GM19043 (cell line): Measurements from ENCODE around the gene HLCS.
A peak's percentile ranks its signal among the peaks of the same experiment; 100 is the strongest.

Experiments
- ATAC-seq: cut with Tn5 transposase; IDR thresholded peaks from one replicate; pipeline ENCODE4 v1.9.1; 2021; ENCODE audit warnings: low read depth; ENCODE audit not compliant: unreplicated experiment

Gene HLCS

GRCh38 chr21:36987845-36988244 is 21.4 kb upstream of the HLCS start:
- no peak for ATAC-seq

GRCh38 chr21:36985751-36986594 is 19.5 kb upstream of the HLCS start:
- no peak for ATAC-seq

- ATAC-seq: no peak
These were observed 15.7 kb upstream of the HLCS start for GRCh38 chr21:36981977-36982700.

- no peak for ATAC-seq
These were observed 14.6 kb upstream of the HLCS start for GRCh38 chr21:36981049-36981391.

GRCh38 chr21:36980280-36981048 is 14.0 kb upstream of the HLCS start:
- ATAC-seq: no peak

GRCh38 chr21:36976882-36977651 is 10.6 kb upstream of the HLCS start:
- ATAC-seq: peak; percentile 52

- ATAC-seq: no peak
These were observed 9.9 kb upstream of the HLCS start for GRCh38 chr21:36976228-36976861.

- no peak for ATAC-seq
These were observed 8.4 kb upstream of the HLCS start for GRCh38 chr21:36974851-36975192.

- no peak for ATAC-seq
These were observed 7.7 kb upstream of the HLCS start for GRCh38 chr21:36973986-36974850.

- ATAC-seq: no peak
These were observed 2.5 kb upstream of the HLCS start for GRCh38 chr21:36968976-36969375.

- no peak for ATAC-seq
These were observed 1.9 kb upstream of the HLCS start for GRCh38 chr21:36968414-36968813.

- peak; percentile 9 for ATAC-seq
These were observed 626 bp upstream of the HLCS start for GRCh38 chr21:36966821-36967768.

- no peak for ATAC-seq
These were observed 776 bp downstream of the HLCS start for GRCh38 chr21:36965720-36966065.

- ATAC-seq: no peak
These were observed 1.4 kb downstream of the HLCS start for GRCh38 chr21:36964827-36965719.

- no peak for ATAC-seq
These were observed 2.1 kb downstream of the HLCS start for GRCh38 chr21:36964398-36964797.

- ATAC-seq: no peak
These were observed 4.2 kb downstream of the HLCS start for GRCh38 chr21:36962098-36962780.
